ENCODE data around the gene PLCB3.

DNA sequence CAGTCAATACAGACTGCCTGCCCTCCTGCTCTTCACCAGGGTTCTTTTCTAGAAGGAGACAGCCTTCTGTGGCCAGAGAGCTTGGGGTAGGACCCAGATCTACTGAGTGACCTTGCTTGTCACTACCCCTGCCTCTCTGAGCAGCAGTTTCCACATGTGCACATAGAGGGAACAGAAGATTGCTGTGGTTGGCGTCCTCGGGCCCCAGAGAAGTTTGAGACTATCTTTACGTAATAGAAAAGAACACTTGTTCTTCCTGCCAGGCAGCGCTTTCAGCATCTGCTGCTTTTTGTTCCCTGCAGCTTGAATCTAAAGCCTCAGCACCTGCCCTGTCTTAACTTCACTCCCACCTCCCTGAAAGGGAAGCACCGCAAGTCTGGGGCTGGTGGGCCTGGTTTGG lies 12.3 kb upstream of the PLCB3 start:
- TF ChIP-seq, protein P1, sequence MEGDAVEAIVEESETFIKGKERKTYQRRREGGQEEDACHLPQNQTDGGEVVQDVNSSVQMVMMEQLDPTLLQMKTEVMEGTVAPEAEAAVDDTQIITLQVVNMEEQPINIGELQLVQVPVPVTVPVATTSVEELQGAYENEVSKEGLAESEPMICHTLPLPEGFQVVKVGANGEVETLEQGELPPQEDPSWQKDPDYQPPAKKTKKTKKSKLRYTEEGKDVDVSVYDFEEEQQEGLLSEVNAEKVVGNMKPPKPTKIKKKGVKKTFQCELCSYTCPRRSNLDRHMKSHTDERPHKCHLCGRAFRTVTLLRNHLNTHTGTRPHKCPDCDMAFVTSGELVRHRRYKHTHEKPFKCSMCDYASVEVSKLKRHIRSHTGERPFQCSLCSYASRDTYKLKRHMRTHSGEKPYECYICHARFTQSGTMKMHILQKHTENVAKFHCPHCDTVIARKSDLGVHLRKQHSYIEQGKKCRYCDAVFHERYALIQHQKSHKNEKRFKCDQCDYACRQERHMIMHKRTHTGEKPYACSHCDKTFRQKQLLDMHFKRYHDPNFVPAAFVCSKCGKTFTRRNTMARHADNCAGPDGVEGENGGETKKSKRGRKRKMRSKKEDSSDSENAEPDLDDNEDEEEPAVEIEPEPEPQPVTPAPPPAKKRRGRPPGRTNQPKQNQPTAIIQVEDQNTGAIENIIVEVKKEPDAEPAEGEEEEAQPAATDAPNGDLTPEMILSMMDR (IDR thresholded peaks at IDR 0.05; ENCODE audit: low read length): no peak
- TF ChIP-seq EZH2 (IDR thresholded peaks at IDR 0.05; ENCODE audit: borderline replicate concordance, low read length): no peak

Measured in OCI-LY1 (cell line).